Occipital lobe (tissue), 2 donors: Measurements from ENCODE around the gene GFY. TPM values are rescaled to one million over a fixed set of nuclear protein-coding genes. Genes with fewer than 3 reads are reported as not detected.

ENCODE experiments used
- DNase-seq: peaks from one replicate; lab custom pipeline; 2025; lab: John Stamatoyannopoulos, UW
- total RNA-seq: library from RNA; depleted of rRNA; stranded (reverse); fragments of >200 nt; gene quantifications from one replicate; pipeline ENCODE4 v1.2.3, GENCODE V29; 2014

The GFY gene
- total RNA-seq, 1 donor from 2014 or later, result not detected

DNA sequence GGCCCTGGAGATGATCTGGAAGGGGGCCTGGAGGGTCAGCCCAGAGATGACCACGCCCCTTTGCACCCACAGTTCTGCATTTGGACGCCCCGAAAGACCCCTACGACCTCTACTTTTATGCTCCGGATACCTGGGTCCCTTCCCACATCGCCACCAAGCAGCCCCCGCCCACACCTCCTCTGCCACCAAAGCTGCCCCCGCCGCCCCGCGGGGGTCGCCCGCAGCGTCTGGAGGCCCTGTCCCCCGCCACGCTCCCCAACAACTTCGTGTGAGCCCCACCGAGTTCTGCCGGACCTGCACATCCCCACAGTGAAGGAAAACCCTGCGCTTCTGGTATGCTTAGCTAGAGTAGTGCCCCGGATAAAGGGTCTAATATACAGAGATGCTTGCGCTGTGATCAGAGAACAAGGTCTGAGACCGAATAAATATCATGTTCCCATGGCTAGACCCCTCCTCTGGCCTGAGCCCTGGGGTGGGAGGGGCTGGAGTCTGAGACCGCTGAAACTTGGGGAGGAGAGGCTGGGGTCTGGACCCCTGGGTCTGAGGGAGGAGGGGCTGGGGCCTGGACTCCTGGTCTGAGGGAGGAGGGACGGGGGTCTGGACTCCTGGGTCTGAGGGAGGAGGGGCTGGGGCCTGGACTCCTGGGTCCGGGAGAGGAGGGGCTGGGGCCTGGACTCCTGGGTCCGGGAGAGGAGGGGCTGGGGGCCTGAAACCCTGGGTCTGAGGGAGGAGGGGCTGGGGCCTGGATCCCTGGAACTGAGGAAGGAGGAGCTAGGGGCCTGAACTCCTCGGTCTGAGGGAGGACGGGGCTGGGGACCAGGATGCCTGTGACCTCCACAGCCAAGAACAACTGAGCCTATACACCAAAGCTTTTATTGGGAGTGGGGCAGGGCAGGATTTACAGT, 3.6 kb downstream of the GFY start:
- no peak for DNase-seq

DNA sequence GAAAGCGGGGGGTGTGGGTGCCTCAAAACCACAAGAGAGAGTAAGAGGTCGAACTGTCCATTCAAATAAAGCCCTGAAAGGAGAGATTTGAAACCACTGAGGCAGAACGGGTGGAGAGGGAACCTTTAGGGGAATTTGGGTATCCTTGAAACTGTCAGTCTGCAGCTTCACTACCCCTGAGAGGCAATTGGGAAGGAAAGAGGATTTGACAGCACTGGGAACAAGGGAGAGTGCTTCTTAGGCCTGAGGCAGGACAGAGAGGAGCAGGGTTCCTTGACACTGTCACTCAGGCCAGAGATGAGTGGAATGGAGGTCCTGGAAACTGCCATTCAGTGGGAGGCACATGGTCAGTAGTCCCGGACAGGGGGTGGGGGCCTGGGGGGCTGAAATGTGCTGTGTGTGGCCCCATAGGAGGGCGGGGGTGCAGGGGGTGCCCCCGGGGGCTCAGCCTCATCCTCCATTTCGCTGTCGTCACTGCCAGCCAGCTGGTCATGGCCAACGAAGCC, 5.0 kb downstream of the GFY start:
- DNase-seq, result no peak

- DNase-seq, result peak; percentile 11
Measured at GRCh38 chr19:49430678-49431329, 5.6 kb downstream of the GFY start.

GRCh38 chr19:49431330-49431749, 6.2 kb downstream of the GFY start:
- DNase-seq, result peak; percentile 10

- DNase-seq, result no peak
Measured at GRCh38 chr19:49432141-49433073, 7.2 kb downstream of the GFY start.

GRCh38 chr19:49433240-49433901, 8.2 kb downstream of the GFY start:
- no peak for DNase-seq

GRCh38 chr19:49434907-49435583, 9.9 kb downstream of the GFY start:
- peak; percentile 21 for DNase-seq

GRCh38 chr19:49435670-49436069, 10.5 kb downstream of the GFY start:
- DNase-seq, result no peak

DNA sequence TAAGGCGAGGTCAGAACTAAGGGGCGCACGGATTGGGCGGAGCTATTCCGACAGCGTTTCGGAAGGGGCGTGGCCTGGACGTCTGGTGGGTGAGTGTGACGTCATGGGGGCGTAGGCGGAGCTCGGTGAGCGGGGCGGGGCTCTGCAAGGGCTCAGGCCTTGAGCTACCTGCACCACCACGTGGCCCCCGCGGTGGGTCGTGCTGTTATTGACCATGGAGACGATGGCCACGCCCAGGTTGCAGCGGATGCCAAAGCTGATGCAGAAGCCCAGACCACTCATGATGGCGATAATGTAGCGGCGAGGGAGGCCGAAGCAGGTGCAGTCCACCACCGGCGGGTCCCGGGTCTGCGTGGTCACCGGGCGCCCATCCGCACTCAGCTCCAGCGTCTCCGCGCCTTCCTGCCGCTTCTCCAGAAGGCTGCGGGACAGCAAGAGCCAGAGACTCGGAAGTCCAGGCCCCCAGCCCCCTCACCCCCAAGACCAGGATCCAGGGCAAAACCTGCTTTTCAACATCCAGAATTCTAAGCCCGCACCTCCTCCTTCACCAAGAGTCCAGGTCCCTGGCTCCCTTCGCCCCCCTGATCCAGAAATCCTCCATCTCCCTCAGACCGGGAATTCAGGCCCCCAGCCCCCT, 11.3 kb downstream of the GFY start:
- peak; percentile 14 for DNase-seq

DNA sequence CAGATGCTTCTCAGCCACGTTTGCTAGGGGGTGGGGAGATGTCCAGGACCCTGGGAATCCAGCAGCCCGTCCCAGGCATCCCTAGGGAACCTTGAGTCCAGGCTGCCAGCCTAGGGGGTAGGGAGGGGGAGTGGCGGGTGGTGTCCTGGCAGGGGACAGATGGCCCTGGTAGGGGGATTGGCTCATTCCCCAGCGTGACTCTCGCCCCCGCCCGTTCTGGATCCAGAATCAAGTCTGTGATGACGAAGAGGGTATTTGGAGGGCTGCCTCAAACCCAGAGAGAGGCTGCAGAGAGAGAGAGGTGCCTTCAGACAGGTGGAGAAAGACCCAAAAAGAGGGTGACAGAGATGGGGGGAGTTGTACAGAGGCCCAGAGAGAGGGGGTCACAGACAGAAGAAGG, 12.0 kb downstream of the GFY start:
- peak; percentile 76 for DNase-seq

DNA sequence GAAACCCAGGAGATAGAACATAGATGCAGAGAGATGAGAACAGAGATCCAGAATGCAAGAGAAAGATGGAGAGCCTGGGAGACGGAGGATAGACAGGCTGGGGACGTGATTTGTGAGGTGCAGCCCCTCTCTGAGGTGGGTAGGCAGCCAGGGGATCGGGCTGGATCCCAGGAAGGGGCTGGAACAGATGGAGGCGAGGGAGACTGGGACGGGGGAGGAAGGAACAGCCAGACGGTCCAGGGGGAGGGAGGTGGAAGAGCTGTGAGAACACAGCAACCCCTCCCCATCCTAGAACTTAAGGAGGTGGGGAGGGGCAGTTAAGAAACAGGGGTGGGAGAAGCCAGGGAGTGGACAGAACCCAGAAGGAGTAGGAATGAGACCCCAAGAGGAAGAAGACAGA, 13.1 kb downstream of the GFY start:
- peak; percentile 42 for DNase-seq

GRCh38 chr19:49439836-49440235, 14.6 kb downstream of the GFY start:
- DNase-seq, result no peak

DNA sequence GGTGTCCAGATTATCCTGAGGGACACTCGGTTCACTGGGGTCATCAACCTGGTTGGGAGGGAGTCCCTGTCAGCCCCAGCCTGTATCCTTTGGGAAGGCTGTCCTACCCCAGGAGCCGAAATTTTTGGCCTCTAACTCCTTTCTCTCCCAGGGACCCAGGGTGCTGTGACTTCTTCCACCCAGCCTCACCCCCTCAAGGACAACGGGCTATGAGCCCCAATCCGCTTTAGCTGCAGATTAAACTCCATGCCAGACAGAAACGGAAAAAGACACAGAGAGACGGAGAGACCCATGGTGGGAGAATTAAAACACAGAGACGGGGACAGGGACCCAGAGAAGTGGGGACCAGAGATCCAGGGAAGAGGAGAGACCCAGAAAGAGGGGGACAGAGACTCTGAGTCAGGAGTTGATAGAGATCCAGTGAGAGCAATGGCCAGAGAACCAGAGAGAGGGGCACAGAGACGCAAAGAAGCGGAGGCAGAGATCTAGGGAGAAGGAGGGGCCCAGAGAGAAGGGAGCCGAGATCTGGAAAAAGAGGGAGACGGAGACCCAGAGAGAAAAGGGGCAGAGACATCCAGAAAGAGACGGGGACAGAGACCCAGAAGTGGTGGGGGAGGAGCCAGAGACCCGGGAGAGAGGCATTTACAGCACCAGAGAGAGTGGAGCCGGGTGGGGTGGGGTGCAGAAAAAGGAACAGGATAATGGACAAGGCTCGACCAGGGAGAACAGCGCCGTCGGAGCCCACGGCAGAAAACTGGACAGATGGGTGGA, 15.4 kb downstream of the GFY start:
- no peak for DNase-seq

DNA sequence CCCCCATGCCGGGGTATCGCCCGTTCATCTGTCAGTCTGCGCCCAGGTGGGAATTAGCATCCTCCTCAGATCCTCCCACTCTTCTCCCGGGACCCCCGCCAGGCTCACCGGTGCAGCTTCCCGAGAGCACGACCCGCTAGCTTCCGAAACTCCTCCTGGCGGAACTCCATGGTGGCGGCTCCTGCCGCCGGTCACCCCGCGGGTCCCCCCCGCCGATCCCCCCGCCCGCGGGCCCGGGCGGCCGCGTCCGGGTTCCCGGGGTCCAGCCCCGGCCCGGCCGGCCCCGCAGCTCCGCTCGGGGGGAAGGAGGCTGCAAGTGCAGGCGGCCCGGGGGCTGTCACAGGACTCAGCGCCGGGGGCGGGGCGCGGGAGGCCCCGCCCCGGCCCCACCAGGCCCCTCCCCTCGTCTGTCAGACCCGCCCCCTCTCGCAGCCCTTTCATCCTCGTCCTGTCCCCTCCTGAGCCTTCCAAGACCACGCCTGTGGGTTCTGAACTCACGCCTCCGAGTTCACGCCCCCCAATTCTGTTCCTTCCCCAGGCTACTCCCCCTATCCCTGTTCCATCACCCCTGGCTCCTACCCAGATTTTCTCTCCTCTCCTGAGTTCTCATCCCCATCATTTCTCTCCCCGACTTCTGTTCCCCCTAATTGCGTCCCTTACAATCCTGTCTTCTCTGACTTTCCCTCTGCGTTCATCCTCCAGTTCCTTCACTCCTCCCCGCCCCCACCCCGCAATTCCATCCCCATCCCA, 16.2 kb downstream of the GFY start, which contains the start of gene SLC17A7:
SLC17A7 (minus strand) TSS at position 318 of the 750 bp plus-strand sequence; CDS start at position 170, 148 bp downstream.
- DNase-seq, result peak; percentile 33

GRCh38 chr19:49441960-49442350, 16.8 kb downstream of the GFY start:
- no peak for DNase-seq

DNA sequence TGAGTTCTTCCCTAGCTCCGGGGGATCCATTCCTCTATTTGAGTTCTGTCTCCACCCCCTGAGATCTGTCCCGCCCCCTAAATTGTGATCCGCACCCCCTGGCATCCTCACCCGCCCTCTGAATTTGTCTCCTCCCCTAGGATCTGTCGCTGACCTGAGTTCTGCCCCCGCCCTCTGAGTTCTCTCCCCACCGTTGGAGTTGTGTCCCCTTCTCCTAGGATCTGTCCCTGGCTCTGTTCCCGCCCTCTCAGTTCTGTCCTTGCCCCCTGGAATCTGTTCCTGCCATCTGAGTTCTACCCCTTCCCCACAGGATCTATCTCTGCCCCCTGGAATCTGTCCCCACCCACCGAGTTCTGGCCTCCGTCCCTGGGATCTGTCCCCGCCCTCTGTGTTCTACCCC, 17.2 kb downstream of the GFY start:
- no peak for DNase-seq

GRCh38 chr19:49442771-49443365, 17.7 kb downstream of the GFY start:
- DNase-seq, result peak; percentile 69
